ES-I3 (cell line): ENCODE results near the gene CACNA1B.

Experiments used
- H3K36me3 ChIP-seq: 2 replicates; pipeline ENCODE4 v1.6.1; 2013; ENCODE audit warnings: mild to moderate bottlenecking, low read length, control low read depth, moderate library complexity; ENCODE audit not compliant: insufficient read depth
- H3K4me1 ChIP-seq: 2 replicates; pipeline ENCODE4 v1.6.1; 2013; ENCODE audit warnings: mild to moderate bottlenecking, control low read depth, low read length; ENCODE audit not compliant: insufficient read depth
- H3K9ac ChIP-seq: 2 replicates; pipeline ENCODE4 v1.6.1; 2013; ENCODE audit warnings: low read depth, mild to moderate bottlenecking, low read length, moderate library complexity
- H3K9me3 ChIP-seq: 2 replicates; pipeline ENCODE4 v1.6.1; 2013; ENCODE audit warnings: mild to moderate bottlenecking, low read length, moderate library complexity; ENCODE audit not compliant: control insufficient read depth, insufficient read depth

Gene CACNA1B

GRCh38 chr9:137951597-137952490 is 74.3 kb downstream of the CACNA1B start:
- Histone ChIP-seq H3K4me1 (no peaks in the 10 kb centered on the region), H3K36me3 (no peaks in the 10 kb centered on the region), H3K9me3 (peaks cover 9% of the 10 kb centered on the region), H3K9ac (no peak overlapping the region)

GRCh38 chr9:137952976-137953666 is 75.5 kb downstream of the CACNA1B start:
- H3K4me1 ChIP-seq, result no peaks in the 10 kb centered on the region
- H3K9me3 ChIP-seq, result peaks cover 2% of the 10 kb centered on the region; the same call in 1 of the 2 replicates
- H3K9ac ChIP-seq, result no peak overlapping the region
- no peaks in the 10 kb centered on the region for H3K36me3 ChIP-seq

GRCh38 chr9:137953683-137954438 is 76.3 kb downstream of the CACNA1B start:
- H3K36me3 ChIP-seq, result no peaks in the 10 kb centered on the region
- no peak overlapping the region for H3K9ac ChIP-seq
- no peaks in the 10 kb centered on the region for H3K9me3 ChIP-seq
- H3K4me1 ChIP-seq, result no peaks in the 10 kb centered on the region

GRCh38 chr9:137955224-137955570 is 77.6 kb downstream of the CACNA1B start:
- no peaks in the 10 kb centered on the region for H3K9me3 ChIP-seq
- no peaks in the 10 kb centered on the region for H3K4me1 ChIP-seq
- H3K9ac ChIP-seq, result no peak overlapping the region
- H3K36me3 ChIP-seq, result no peaks in the 10 kb centered on the region

GRCh38 chr9:137955586-137955985 is 78.0 kb downstream of the CACNA1B start:
- Histone ChIP-seq H3K9ac (no peak overlapping the region), H3K9me3 (no peaks in the 10 kb centered on the region), H3K4me1 (no peaks in the 10 kb centered on the region), H3K36me3 (no peaks in the 10 kb centered on the region)

- Histone ChIP-seq H3K9me3 (no peaks in the 10 kb centered on the region), H3K36me3 (no peaks in the 10 kb centered on the region), H3K4me1 (no peaks in the 10 kb centered on the region), H3K9ac (no peak overlapping the region)
Measured at GRCh38 chr9:137956039-137956438, 78.5 kb downstream of the CACNA1B start.

GRCh38 chr9:137956688-137957385 is 79.3 kb downstream of the CACNA1B start:
- Histone ChIP-seq H3K9ac (no peak overlapping the region), H3K36me3 (no peaks in the 10 kb centered on the region), H3K9me3 (no peaks in the 10 kb centered on the region), H3K4me1 (no peaks in the 10 kb centered on the region)

- Histone ChIP-seq H3K4me1 (no peaks in the 10 kb centered on the region), H3K9ac (no peak overlapping the region), H3K9me3 (no peaks in the 10 kb centered on the region)
Measured at GRCh38 chr9:137959641-137960411, 82.2 kb downstream of the CACNA1B start.

GRCh38 chr9:137960496-137960895 is 82.9 kb downstream of the CACNA1B start:
- H3K36me3 ChIP-seq, result no peaks in the 10 kb centered on the region
- no peaks in the 10 kb centered on the region for H3K4me1 ChIP-seq
- no peak overlapping the region; the same call in 1 of the 2 replicates for H3K9ac ChIP-seq

More at GRCh38 chr9:137959641-137960411, 82.2 kb downstream of the CACNA1B start:
- H3K36me3 ChIP-seq, result no peaks in the 10 kb centered on the region

GRCh38 chr9:137963525-137963924 is 85.9 kb downstream of the CACNA1B start:
- no peaks in the 10 kb centered on the region for H3K4me1 ChIP-seq
- H3K9ac ChIP-seq, result no peak overlapping the region
- H3K9me3 ChIP-seq, result no peaks in the 10 kb centered on the region

More at GRCh38 chr9:137960496-137960895, 82.9 kb downstream of the CACNA1B start:
- H3K9me3 ChIP-seq, result no peaks in the 10 kb centered on the region

GRCh38 chr9:137965177-137965795 is 87.7 kb downstream of the CACNA1B start:
- no peaks in the 10 kb centered on the region for H3K36me3 ChIP-seq
- no peaks in the 10 kb centered on the region for H3K9me3 ChIP-seq
- no peak overlapping the region for H3K9ac ChIP-seq
- no peaks in the 10 kb centered on the region for H3K4me1 ChIP-seq

More at GRCh38 chr9:137963525-137963924, 85.9 kb downstream of the CACNA1B start:
- no peaks in the 10 kb centered on the region for H3K36me3 ChIP-seq

GRCh38 chr9:137967280-137967953 is 89.8 kb downstream of the CACNA1B start:
- H3K36me3 ChIP-seq, result no peaks in the 10 kb centered on the region
- no peaks in the 10 kb centered on the region for H3K9me3 ChIP-seq

More at GRCh38 chr9:137967280-137967953, 89.8 kb downstream of the CACNA1B start:
- Histone ChIP-seq H3K9ac (no peak overlapping the region), H3K4me1 (no peaks in the 10 kb centered on the region)
